Measurements from ENCODE around the gene TRPC1. TPM values are rescaled to one million over a fixed set of nuclear protein-coding genes. Genes with fewer than 3 reads are reported as not detected.

The TRPC1 gene
- total and polyA plus RNA-seq, 2 experiments from 2014 or later: 7.0 to 36.6 TPM

GRCh38 chr3:142782616-142783015 is 58.8 kb downstream of the TRPC1 start:
- H3K4me3 ChIP-seq: no peak overlapping the region
- no peaks in the 10 kb centered on the region for H3K27me3 Mint-ChIP-seq (ENCODE audit: insufficient read depth, low read depth, poor library complexity)
- TF ChIP-seq NANOG (IDR thresholded peaks at IDR 0.05; ENCODE audit: borderline replicate concordance): no peak
- no peak for TF ChIP-seq REST (IDR thresholded peaks at IDR 0.05; ENCODE audit: unreplicated experiment)
- no peak for TF ChIP-seq POLR2AphosphoS5 (IDR thresholded peaks at IDR 0.05; ENCODE audit: low read depth)
- no peak for TF ChIP-seq EZH2 (IDR thresholded peaks at IDR 0.05; ENCODE audit: low read depth, unreplicated experiment)
- no peak for TF ChIP-seq STAT1 (IDR thresholded peaks at IDR 0.05; ENCODE audit: unreplicated experiment)
- no peak for TF ChIP-seq ZNF462 (CRISPR knock-in tag; IDR thresholded peaks at IDR 0.05)
- TF ChIP-seq EZH2phosphoT487 (IDR thresholded peaks at IDR 0.05; ENCODE audit: unreplicated experiment): no peak
- TF ChIP-seq ZNF331 (CRISPR knock-in tag; IDR thresholded peaks at IDR 0.05; ENCODE audit: low read depth): no peak
- no peak for TF ChIP-seq CTCF (conservative IDR thresholded peaks at IDR 0.05; ENCODE audit: low read depth in 2 of 2)
- no peak for TF ChIP-seq ZNF114 (CRISPR knock-in tag; IDR thresholded peaks at IDR 0.05)
- TF ChIP-seq CREB1 (CRISPR knock-in tag; IDR thresholded peaks at IDR 0.05; ENCODE audit: low read depth): no peak
- no peak for TF ChIP-seq JUNB (IDR thresholded peaks at IDR 0.05; ENCODE audit: unreplicated experiment)
- TF ChIP-seq ETS1 (IDR thresholded peaks at IDR 0.05): no peak

More at GRCh38 chr3:142782616-142783015, 58.8 kb downstream of the TRPC1 start:
- Histone ChIP-seq H3K36me3 (ENCODE audit: insufficient read depth) (no peaks in the 10 kb centered on the region), H4K20me1 (replicated peaks; ENCODE audit: insufficient read depth) (0 out of 2 replicates have a peak, but pooled peaks cover 4% of the 10 kb centered on the region), H3K4me1 (ENCODE audit: insufficient read depth) (no peaks in the 10 kb centered on the region), H3K79me2 (replicated peaks; ENCODE audit: insufficient read depth) (no peaks in the 10 kb centered on the region), H3K4me2 (no peak overlapping the region), H3K27ac (ENCODE audit: low read depth) (no peak overlapping the region), H2AFZ (no peak overlapping the region), H3K9me2 (ENCODE audit: insufficient read depth) (no peaks in the 10 kb centered on the region), H3F3A (replicated peaks; ENCODE audit: low read depth) (no peaks in the 10 kb centered on the region), H3K27me3 (ENCODE audit: insufficient read depth) (no peaks in the 10 kb centered on the region)
- Mint-ChIP-seq H3K4me3 (no peak overlapping the region), H3K9me3 (no peaks in the 10 kb centered on the region), H3K4me1 (no peaks in the 10 kb centered on the region), H3K36me3 (ENCODE audit: low read depth) (peaks cover 3% of the 10 kb centered on the region; the same call in 1 of the 3 replicates), H3K27ac (no peak overlapping the region)
- DNase-seq (ENCODE audit: low spot score): no peak
- no peak for ATAC-seq
